Upper lobe of left lung (tissue), 4 donors: ENCODE data around the gene CPNE7.

Experiments used
- POLR2AphosphoS5 ChIP-seq, 2 donors: sonication (generic); formaldehyde crosslinking; IDR thresholded peaks; one replicate each; pipeline ENCODE4 v1.5.1; 2017; ENCODE audit warnings: antibody characterized with exemption in 2 of 2
- TF ChIP-seq, protein P1 (sequence below), 6 experiments: fragments of 450-650 bp in 4 of 6; fragments of 200-600 bp in 2 of 6; sonication (generic) in 2 of 6; IDR thresholded peaks; one replicate each; pipeline ENCODE4 v1.5.1; 2016 to 2019; ENCODE audit warnings: antibody characterized with exemption in 6 of 6

DNA sequence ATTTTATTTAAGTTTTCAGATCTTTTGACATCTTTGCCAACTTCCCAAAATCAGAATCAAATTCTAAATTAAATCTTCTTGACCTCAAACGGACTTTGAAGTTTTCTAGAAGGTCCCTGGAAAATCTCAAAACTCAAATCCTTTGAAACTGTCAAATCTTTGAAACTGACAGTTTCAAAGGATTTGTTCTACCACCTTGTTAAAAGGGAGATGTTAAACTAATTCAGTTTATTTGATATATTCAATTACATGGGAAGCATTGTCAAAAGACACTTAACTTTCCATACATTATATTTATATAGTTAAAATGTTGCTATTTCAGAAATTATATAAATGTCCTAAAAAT is 34.5 kb downstream of the CPNE7 start:
- TF ChIP-seq, protein P1, sequence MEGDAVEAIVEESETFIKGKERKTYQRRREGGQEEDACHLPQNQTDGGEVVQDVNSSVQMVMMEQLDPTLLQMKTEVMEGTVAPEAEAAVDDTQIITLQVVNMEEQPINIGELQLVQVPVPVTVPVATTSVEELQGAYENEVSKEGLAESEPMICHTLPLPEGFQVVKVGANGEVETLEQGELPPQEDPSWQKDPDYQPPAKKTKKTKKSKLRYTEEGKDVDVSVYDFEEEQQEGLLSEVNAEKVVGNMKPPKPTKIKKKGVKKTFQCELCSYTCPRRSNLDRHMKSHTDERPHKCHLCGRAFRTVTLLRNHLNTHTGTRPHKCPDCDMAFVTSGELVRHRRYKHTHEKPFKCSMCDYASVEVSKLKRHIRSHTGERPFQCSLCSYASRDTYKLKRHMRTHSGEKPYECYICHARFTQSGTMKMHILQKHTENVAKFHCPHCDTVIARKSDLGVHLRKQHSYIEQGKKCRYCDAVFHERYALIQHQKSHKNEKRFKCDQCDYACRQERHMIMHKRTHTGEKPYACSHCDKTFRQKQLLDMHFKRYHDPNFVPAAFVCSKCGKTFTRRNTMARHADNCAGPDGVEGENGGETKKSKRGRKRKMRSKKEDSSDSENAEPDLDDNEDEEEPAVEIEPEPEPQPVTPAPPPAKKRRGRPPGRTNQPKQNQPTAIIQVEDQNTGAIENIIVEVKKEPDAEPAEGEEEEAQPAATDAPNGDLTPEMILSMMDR (IDR thresholded peaks at IDR 0.05): no peak
- TF ChIP-seq POLR2AphosphoS5 (IDR thresholded peaks at IDR 0.05): no peak
